Fibroblast of lung (primary cell): Measurements from ENCODE around the gene TMCC2.

ENCODE experiments used
- EZH2 ChIP-seq: IDR thresholded peaks from 2 replicates; pipeline ENCODE4 v1.5.1; 2012; ENCODE audit warnings: low read length, control low read depth, mild to moderate bottlenecking; ENCODE audit errors: missing control alignments
- TF ChIP-seq, protein P1 (sequence below), 2 donors: IDR thresholded peaks in 1 of 2; conservative IDR thresholded peaks in 1 of 2; 1 replicate in 1 of 2; 2 replicates in 1 of 2; pipeline ENCODE4 v1.5.1; 2011 to 2012; ENCODE audit warnings: low read length in 2 of 2, control low read depth in 1 of 2, inconsistent platforms in 1 of 2, low read depth in 1 of 2, mild to moderate bottlenecking in 1 of 2

- TF ChIP-seq, protein P1, sequence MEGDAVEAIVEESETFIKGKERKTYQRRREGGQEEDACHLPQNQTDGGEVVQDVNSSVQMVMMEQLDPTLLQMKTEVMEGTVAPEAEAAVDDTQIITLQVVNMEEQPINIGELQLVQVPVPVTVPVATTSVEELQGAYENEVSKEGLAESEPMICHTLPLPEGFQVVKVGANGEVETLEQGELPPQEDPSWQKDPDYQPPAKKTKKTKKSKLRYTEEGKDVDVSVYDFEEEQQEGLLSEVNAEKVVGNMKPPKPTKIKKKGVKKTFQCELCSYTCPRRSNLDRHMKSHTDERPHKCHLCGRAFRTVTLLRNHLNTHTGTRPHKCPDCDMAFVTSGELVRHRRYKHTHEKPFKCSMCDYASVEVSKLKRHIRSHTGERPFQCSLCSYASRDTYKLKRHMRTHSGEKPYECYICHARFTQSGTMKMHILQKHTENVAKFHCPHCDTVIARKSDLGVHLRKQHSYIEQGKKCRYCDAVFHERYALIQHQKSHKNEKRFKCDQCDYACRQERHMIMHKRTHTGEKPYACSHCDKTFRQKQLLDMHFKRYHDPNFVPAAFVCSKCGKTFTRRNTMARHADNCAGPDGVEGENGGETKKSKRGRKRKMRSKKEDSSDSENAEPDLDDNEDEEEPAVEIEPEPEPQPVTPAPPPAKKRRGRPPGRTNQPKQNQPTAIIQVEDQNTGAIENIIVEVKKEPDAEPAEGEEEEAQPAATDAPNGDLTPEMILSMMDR (conservative IDR thresholded peaks at IDR 0.05 in 1 of 2, IDR thresholded peaks at IDR 0.05 in 1 of 2; ENCODE audit: low read depth in 1 of 2, low read length in 2 of 2): no peak
- TF ChIP-seq EZH2: no peak
These were observed 39.0 kb downstream of the TMCC2 start for GRCh38 chr1:205266611-205267305.
